Bronchial epithelial cell (primary cell): Measurements from ENCODE around the gene CRYGN. TPM values are rescaled to one million over a fixed set of nuclear protein-coding genes. Genes with fewer than 3 reads are reported as not detected.

ENCODE experiments used
- DNase-seq: peaks from one replicate; pipeline ENCODE4 v3.0.0-alpha.2; 2010; ENCODE audit warnings: low read depth
- FAIRE-seq: peaks from 2 replicates; lab custom pipeline; 2011; peaks lifted over from hg19 to GRCh38; lab: Jason Lieb, UNC
- H3K27me3 ChIP-seq: 2 replicates; pipeline ENCODE4 v1.5.1; 2011; ENCODE audit warnings: low read length; ENCODE audit not compliant: control insufficient read depth, insufficient read depth
- H3K36me3 ChIP-seq: 2 replicates; pipeline ENCODE4 v1.5.1; 2011; ENCODE audit warnings: low read length; ENCODE audit not compliant: control insufficient read depth, insufficient read depth
- H3K4me3 ChIP-seq: 2 replicates; pipeline ENCODE4 v1.5.1; 2011; ENCODE audit warnings: mild to moderate bottlenecking, low read depth, low read length, control low read depth
- total RNA-seq: library from RNA; depleted of rRNA; stranded (reverse); fragments of >200 nt; gene quantifications from 2 replicates; pipeline ENCODE4 v1.2.1, GENCODE V29; 2014
- TF ChIP-seq, protein P1 (sequence below): IDR thresholded peaks from 2 replicates; pipeline ENCODE4 v1.5.1; 2011; ENCODE audit warnings: mild to moderate bottlenecking, moderate library complexity, low read length, control low read depth, inconsistent platforms; ENCODE audit not compliant: insufficient read depth, severe bottlenecking

CRYGN gene
- total RNA-seq, 1 donor from 2014 or later = not detected

DNA sequence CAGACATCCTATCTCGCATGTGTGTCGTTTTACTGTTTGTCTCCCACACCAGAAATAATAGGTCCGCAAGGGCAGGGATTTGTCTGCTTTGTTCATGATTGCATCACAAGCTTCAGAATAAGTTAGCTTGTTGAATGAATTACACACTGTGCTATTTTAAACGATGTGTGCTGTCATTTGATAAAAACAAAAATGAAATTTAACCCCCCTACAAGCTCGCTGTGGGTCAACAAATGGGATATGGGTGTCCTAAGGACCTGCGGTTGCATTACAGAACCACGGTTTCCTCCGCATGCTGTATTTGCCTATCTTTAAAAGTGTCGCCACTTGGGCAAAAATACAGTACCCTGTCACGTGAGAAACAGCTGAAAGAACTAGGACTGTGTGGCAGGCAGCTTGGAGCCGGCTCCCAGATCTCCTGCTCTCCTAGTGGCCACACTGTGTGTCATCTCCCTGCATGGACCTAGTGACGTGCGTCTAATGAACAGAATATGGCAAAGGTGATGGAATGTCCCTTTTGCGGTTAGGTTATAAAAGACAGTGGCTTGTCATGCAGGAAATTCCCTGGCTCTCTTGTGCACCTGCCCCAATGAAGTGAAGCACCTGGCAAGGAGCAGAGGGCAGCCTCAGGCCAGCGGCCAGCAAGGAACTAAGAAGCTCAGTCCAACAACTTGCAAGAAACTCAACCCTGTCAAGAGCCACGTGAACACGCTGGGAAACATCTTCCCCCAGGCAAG lies 32.9 kb upstream of the CRYGN start:
- Histone ChIP-seq H3K36me3 (peaks cover 20% of the 10 kb centered on the region), H3K27me3 (no peaks in the 10 kb centered on the region), H3K4me3 (no peak overlapping the region)
- TF ChIP-seq, protein P1, sequence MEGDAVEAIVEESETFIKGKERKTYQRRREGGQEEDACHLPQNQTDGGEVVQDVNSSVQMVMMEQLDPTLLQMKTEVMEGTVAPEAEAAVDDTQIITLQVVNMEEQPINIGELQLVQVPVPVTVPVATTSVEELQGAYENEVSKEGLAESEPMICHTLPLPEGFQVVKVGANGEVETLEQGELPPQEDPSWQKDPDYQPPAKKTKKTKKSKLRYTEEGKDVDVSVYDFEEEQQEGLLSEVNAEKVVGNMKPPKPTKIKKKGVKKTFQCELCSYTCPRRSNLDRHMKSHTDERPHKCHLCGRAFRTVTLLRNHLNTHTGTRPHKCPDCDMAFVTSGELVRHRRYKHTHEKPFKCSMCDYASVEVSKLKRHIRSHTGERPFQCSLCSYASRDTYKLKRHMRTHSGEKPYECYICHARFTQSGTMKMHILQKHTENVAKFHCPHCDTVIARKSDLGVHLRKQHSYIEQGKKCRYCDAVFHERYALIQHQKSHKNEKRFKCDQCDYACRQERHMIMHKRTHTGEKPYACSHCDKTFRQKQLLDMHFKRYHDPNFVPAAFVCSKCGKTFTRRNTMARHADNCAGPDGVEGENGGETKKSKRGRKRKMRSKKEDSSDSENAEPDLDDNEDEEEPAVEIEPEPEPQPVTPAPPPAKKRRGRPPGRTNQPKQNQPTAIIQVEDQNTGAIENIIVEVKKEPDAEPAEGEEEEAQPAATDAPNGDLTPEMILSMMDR = no peak
- DNase-seq = no peak
- FAIRE-seq = no peak

DNA sequence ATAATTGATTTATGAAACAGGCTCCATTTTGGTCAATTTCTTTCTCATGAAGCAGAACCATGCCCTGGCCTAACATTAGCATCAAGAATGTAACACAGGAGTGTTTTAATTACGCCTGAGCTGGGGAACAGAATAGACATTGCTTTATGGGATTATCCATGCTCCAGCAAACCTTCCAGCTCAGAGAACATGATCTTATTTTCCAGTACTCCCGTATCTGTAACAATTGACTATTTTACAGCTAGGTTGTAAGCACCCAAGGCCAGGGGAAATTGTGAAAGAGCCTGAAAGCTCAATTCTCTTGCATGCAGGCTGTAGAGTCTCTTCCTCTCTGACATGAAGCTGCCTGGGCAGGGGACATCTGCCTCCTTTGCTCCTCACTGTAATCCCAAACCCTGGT lies 30.8 kb upstream of the CRYGN start:
- FAIRE-seq = no peak
- TF ChIP-seq, protein P1 = no peak
- peaks cover 22% of the 10 kb centered on the region for H3K36me3 ChIP-seq
- H3K27me3 ChIP-seq = no peaks in the 10 kb centered on the region
- no peak for DNase-seq
- no peak overlapping the region for H3K4me3 ChIP-seq

DNA sequence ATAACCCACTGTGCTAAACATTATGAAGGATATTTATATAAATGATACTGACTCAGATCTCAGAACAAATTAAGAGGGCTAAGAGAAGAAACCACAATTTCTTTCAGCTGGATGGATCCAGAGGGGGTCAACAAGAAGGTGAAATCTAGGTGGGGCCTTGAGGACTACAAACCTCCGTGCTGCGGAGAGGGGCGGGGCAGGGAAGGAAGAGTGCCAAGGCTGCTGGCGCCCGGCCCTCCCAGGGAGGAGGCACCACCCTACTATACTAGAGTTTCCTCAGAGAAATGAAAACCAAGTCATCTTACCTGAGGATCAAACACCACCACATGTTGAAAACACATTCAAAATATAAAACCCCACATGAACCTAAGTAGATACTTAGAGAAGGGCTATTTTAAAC lies 29.3 kb upstream of the CRYGN start:
- FAIRE-seq = no peak
- TF ChIP-seq, protein P1 = no peak
- no peaks in the 10 kb centered on the region for H3K27me3 ChIP-seq
- peaks cover 22% of the 10 kb centered on the region for H3K36me3 ChIP-seq
- no peak overlapping the region for H3K4me3 ChIP-seq
- DNase-seq = no peak

DNA sequence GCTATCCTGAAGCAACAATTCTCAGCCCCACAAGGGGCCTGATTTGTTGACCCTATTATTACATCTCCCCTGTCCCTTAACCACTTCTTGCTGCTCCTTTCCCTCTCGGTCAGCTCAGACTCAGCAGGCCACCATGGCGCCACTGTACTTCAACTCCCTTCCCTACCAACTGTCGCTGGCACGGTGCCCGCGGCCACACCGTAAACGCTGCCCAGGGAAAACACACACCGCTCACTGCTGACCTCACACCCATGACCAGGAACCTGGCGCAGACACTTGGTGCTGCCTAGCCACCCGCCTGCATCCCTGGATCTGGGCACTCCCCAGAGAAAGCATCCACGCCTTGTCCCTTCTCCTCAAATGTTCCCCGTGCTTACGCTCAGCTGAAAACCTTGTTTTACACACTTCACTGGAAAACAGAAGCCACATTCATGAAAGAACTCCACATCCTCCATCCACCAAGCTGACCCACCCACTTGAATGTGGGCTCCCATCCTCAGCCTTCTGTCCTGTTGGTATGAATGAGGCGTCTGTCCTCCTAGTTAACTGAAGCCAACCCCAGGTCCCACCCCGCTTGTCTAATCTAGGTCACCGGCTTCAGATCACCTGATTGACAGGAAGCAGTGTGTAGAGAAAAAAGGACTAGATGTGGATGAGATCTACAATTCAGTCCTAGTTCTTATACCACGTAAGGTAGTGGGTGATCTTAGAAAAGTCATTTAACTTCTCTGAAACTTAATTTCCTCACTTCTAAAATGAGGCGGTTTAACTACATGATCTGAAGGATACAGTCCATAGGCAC lies 28.5 kb upstream of the CRYGN start:
- FAIRE-seq = no peak
- H3K27me3 ChIP-seq = no peaks in the 10 kb centered on the region
- TF ChIP-seq, protein P1 = no peak
- H3K4me3 ChIP-seq = no peak overlapping the region
- H3K36me3 ChIP-seq = peaks cover 20% of the 10 kb centered on the region
- no peak for DNase-seq

DNA sequence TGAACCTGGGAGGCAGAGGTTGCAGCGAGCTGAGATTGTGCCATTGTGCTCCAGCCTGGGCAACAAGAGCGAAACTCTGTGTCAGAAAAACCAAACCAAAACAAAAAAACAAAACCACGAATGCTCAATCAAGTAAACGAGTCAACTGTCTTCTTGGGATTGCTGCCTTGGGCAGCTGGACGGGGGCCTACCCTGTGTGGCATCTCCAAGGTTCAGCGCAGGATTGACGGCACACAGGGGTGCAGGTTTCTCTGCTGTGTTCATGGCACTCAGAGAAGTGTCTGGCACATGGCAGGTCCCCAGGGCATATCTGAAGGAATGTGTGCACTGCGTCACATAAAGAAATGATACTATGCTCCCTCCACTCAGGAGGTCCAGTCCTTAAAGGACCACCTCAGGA lies 25.2 kb upstream of the CRYGN start:
- DNase-seq (no peak), FAIRE-seq (no peak)
- Histone ChIP-seq H3K4me3 (no peak overlapping the region), H3K36me3 (peaks cover 9% of the 10 kb centered on the region), H3K27me3 (no peaks in the 10 kb centered on the region)
- TF ChIP-seq, protein P1 = no peak
